ENCODE data around the gene PIEZO2. TPM values are rescaled to one million over a fixed set of nuclear protein-coding genes. Genes with fewer than 3 reads are reported as not detected.
A peak's percentile ranks its signal among the peaks of the same experiment; 100 is the strongest.

Gene PIEZO2
- total RNA-seq, 1 donor from 2014 or later, result 50.1 TPM

DNA sequence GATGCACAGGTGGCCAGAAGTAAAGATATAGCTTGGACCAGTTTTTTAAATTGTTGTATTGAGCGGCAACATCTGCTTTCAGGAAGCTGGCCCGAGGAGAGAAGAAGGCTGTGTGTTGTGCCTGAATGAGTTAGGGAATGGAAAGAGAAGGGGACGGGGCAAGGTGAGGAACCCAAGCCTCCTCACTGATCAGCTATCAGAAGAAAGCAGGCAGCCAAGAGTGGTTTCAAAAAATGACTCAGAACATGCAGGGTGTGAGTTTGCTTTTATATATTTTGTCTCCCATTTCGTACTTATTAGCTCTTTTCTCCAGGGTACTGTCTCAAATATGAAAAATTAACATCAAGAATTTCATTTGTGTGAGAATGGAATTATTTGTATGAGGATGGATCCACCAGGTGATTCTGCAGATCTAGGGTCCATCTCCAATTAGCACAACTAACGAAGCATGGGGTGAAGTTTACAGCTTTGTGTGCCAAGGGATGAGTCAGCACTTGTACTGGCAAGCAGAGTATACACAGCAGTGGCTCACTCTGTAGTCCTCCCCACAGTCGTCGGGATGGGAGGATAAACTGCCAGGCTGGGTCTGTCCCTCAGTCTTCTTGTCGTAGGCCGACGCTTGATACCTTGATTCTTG, 175.7 kb downstream of the PIEZO2 start:
- TF ChIP-seq, protein P1, sequence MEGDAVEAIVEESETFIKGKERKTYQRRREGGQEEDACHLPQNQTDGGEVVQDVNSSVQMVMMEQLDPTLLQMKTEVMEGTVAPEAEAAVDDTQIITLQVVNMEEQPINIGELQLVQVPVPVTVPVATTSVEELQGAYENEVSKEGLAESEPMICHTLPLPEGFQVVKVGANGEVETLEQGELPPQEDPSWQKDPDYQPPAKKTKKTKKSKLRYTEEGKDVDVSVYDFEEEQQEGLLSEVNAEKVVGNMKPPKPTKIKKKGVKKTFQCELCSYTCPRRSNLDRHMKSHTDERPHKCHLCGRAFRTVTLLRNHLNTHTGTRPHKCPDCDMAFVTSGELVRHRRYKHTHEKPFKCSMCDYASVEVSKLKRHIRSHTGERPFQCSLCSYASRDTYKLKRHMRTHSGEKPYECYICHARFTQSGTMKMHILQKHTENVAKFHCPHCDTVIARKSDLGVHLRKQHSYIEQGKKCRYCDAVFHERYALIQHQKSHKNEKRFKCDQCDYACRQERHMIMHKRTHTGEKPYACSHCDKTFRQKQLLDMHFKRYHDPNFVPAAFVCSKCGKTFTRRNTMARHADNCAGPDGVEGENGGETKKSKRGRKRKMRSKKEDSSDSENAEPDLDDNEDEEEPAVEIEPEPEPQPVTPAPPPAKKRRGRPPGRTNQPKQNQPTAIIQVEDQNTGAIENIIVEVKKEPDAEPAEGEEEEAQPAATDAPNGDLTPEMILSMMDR (IDR thresholded peaks at IDR 0.05; ENCODE audit: partially characterized antibody, unreplicated experiment), result no peak
- H3K36me3 Mint-ChIP-seq (ENCODE audit: unreplicated experiment), result no peaks in the 10 kb centered on the region
- no peak for DNase-seq
- H3K4me3 Mint-ChIP-seq (ENCODE audit: unreplicated experiment), result no peak overlapping the region
- H3K27me3 Mint-ChIP-seq (ENCODE audit: unreplicated experiment), result peaks cover 4% of the 10 kb centered on the region
- no peaks in the 10 kb centered on the region for H3K4me1 Mint-ChIP-seq (ENCODE audit: low read depth, unreplicated experiment)
- no peaks in the 10 kb centered on the region for H3K9me3 Mint-ChIP-seq (ENCODE audit: unreplicated experiment)
- no peak overlapping the region for H3K27ac Mint-ChIP-seq (ENCODE audit: unreplicated experiment)

DNA sequence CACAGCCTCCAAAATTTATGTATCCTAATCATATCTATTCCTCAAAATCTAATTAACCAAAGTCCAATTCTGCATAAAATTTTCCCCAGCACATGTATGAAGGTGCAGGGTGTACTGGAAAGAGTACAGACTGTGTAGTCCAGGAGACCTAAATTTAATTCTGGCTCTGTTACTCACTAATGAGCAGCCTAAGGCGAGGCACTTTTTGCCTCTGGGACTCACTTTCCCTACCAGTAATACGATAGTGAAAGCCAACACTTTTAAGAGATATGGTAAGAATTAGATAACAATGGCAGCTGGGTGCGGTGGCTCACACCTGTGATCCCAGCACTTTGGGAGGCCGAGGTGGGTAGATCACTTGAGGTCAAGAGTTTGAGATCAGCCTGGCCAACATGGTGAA, 177.7 kb downstream of the PIEZO2 start:
- Mint-ChIP-seq H3K36me3 (ENCODE audit: unreplicated experiment) (no peaks in the 10 kb centered on the region), H3K9me3 (ENCODE audit: unreplicated experiment) (no peaks in the 10 kb centered on the region), H3K27ac (ENCODE audit: unreplicated experiment) (no peak overlapping the region), H3K27me3 (ENCODE audit: unreplicated experiment) (peaks cover 4% of the 10 kb centered on the region), H3K4me1 (ENCODE audit: low read depth, unreplicated experiment) (no peaks in the 10 kb centered on the region), H3K4me3 (ENCODE audit: unreplicated experiment) (no peak overlapping the region)
- TF ChIP-seq, protein P1 (IDR thresholded peaks at IDR 0.05; ENCODE audit: partially characterized antibody, unreplicated experiment), result no peak
- no peak for DNase-seq

DNA sequence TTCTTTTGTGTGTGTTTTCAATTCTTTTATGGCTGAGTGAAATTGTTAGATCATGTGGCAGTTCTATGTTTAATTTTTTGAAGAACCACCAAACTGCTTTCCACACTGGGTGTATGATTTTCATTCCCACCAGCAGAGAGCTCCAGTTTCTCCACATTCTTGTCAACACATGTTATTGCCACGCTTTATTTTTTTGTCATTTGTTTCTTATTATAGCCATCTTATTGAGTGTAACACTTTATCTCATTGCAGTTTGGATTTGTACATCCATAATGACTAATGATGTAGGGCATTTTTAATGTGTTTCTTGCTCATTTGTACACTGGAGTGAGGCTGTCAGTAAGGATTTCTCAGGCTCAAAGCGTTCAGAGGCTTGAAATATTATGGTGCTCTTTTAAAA, 184.2 kb downstream of the PIEZO2 start:
- TF ChIP-seq, protein P1 (IDR thresholded peaks at IDR 0.05; ENCODE audit: partially characterized antibody, unreplicated experiment), result no peak
- Mint-ChIP-seq H3K4me3 (ENCODE audit: unreplicated experiment) (no peak overlapping the region), H3K9me3 (ENCODE audit: unreplicated experiment) (peaks cover 2% of the 10 kb centered on the region), H3K27ac (ENCODE audit: unreplicated experiment) (no peak overlapping the region), H3K4me1 (ENCODE audit: low read depth, unreplicated experiment) (peaks cover 11% of the 10 kb centered on the region), H3K36me3 (ENCODE audit: unreplicated experiment) (no peaks in the 10 kb centered on the region), H3K27me3 (ENCODE audit: unreplicated experiment) (no peaks in the 10 kb centered on the region)
- no peak for DNase-seq

DNA sequence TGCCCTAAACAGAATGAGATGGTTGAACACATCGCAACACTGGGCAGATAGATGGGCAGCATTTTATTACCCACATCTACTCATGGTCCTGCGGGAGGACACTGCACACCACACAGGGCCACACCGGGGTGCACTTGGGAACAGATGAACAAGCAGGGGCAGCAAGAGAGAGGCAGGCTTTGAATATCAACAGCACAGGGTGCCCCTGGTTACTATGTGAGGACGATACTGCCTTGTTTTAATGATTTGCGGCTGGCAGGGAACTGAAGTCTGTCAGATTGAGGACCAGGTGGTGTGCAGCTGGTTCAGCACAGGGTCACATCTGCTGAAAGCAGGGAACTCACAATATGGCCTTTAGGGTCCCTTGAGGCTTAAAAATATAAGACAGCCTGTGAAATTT, 195.7 kb downstream of the PIEZO2 start:
- Mint-ChIP-seq H3K4me1 (ENCODE audit: low read depth, unreplicated experiment) (peaks cover 46% of the 10 kb centered on the region), H3K27ac (ENCODE audit: unreplicated experiment) (peak overlapping the region; percentile 100)

More for the DNA sequence above, 195.7 kb downstream of the PIEZO2 start:
- no peaks in the 10 kb centered on the region for H3K36me3 Mint-ChIP-seq (ENCODE audit: unreplicated experiment)
- TF ChIP-seq, protein P1 (IDR thresholded peaks at IDR 0.05; ENCODE audit: partially characterized antibody, unreplicated experiment), result no peak
- peaks cover 7% of the 10 kb centered on the region for H3K27me3 Mint-ChIP-seq (ENCODE audit: unreplicated experiment)
- DNase-seq, result peak; percentile 80
- H3K9me3 Mint-ChIP-seq (ENCODE audit: unreplicated experiment), result peaks cover 14% of the 10 kb centered on the region
- H3K4me3 Mint-ChIP-seq (ENCODE audit: unreplicated experiment), result peak overlapping the region; percentile 79

All from glutamatergic neuron (in vitro differentiated cells).